Activated CD8-positive, alpha-beta memory T cell treated with anti-CD3 and anti-CD28 coated beads, Interleukin-2, amount 50 U/mL, for 24 hours (primary cell): ENCODE data around the gene WASHC4.
A peak's percentile ranks its signal among the peaks of the same experiment; 100 is the strongest.

Source experiments
- DNase-seq: peaks from one replicate; pipeline ENCODE4 v3.0.0-alpha.2; 2020; ENCODE audit errors: extremely low read depth

Gene WASHC4, protein sequence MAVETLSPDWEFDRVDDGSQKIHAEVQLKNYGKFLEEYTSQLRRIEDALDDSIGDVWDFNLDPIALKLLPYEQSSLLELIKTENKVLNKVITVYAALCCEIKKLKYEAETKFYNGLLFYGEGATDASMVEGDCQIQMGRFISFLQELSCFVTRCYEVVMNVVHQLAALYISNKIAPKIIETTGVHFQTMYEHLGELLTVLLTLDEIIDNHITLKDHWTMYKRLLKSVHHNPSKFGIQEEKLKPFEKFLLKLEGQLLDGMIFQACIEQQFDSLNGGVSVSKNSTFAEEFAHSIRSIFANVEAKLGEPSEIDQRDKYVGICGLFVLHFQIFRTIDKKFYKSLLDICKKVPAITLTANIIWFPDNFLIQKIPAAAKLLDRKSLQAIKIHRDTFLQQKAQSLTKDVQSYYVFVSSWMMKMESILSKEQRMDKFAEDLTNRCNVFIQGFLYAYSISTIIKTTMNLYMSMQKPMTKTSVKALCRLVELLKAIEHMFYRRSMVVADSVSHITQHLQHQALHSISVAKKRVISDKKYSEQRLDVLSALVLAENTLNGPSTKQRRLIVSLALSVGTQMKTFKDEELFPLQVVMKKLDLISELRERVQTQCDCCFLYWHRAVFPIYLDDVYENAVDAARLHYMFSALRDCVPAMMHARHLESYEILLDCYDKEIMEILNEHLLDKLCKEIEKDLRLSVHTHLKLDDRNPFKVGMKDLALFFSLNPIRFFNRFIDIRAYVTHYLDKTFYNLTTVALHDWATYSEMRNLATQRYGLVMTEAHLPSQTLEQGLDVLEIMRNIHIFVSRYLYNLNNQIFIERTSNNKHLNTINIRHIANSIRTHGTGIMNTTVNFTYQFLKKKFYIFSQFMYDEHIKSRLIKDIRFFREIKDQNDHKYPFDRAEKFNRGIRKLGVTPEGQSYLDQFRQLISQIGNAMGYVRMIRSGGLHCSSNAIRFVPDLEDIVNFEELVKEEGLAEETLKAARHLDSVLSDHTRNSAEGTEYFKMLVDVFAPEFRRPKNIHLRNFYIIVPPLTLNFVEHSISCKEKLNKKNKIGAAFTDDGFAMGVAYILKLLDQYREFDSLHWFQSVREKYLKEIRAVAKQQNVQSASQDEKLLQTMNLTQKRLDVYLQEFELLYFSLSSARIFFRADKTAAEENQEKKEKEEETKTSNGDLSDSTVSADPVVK

DNA sequence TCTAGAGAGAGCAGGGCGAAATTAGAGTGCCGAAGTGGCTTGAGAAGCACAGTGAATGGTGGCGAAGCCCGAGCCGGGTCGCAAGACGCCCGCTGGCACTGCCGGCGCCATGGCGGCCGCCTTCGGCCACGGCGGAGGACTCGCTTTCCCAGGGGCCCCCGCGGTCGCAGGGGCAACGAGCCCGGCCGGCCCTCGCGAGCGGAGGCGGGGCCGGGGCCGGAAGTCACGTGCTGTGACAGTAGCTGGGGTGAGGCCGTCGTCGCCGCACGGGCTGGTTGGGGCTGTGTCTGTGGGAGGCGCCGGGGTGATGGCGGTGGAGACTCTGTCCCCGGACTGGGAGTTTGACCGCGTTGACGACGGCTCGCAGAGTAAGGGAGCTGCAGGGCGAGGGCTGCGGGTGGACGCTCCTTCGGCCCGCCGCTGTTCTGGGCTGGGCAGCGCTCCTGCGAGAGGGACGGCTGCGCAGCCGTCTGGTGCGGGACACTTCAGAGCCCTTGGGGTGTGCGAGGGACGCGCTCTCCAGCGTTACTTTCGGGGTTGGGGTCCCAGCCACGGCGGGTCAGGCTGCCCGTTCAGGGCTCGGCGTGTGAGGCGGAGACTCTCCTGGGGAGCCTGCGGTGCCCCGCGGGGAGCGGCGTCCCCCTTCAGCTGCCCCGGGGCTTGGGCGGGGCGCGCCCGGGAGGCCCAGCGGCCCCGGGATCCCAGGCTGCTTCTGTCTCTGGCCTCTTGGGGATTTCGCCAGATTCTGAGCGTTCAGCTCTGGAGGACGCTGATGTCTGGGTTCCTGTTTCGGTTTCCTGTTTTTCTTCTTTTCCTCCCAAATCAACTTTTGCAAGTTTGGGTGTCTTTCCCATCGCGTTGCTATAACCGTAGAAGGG is at the start of gene WASHC4:
Gene WASHC4 (plus strand): TSS at position 238 of the 878 bp plus-strand sequence. CDS start 70 bp downstream, at position 308.
- peak; percentile 84 for DNase-seq

DNA sequence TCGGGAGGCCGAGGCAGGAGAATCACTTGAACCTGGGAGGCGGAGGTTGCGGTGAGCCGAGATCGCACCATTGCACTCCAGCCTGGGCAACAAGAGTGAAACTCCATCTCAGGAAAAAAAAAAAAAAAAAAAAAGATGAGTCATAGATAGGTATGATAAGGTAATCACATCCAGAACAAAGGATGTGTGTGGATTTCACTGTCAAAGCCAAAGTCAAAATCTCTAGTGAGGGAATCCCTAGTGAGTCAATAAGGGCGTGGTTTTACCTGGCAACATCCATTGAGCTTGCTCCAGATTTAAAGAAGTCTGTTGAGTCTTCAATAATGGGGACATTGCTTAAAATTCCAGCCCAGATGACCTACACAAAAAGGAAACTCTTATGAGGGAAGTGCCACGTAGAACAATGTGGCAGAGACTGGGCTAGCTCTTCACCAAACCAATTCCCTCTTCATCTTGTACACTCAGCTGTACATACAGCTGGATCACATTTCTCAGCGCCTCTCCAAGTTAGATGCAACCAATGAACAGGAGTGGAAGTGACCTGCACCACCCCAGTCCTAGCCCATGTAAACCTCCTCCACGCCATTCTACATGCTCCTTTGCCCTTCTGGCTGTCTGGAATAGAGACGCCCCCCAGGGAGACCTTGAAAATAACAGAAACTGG is 46.7 kb upstream of the WASHC4 start:
- DNase-seq: no peak

DNA sequence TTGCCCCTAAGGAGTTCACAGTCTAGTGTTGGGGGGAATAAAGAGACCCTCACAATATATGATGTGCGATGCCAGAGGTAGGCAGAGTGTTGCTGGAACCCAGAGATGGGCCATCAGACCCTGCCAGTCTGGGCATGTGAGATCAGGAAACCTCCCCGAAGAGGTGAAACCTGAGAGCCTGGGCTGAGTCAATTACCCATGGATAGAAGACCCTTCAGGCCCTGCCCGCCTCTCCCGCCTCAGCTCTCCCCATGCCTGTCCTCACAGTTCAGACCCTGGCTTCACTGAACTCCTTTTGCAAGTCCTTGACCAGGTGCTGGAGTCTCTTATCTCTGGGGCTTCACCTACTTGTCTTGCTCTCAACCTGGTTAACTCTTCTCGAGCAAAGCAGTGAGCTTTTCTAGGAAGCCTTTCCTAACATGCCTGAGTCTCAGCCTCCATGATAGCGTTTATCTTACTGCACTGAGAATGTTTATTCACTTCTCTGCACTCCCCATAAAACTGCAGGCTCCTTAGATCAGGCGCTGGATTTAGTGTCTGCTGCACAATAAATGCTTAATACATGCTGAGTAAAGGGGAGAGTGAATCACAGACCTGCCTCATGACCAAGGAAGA is 42.9 kb upstream of the WASHC4 start:
- DNase-seq: no peak

DNA sequence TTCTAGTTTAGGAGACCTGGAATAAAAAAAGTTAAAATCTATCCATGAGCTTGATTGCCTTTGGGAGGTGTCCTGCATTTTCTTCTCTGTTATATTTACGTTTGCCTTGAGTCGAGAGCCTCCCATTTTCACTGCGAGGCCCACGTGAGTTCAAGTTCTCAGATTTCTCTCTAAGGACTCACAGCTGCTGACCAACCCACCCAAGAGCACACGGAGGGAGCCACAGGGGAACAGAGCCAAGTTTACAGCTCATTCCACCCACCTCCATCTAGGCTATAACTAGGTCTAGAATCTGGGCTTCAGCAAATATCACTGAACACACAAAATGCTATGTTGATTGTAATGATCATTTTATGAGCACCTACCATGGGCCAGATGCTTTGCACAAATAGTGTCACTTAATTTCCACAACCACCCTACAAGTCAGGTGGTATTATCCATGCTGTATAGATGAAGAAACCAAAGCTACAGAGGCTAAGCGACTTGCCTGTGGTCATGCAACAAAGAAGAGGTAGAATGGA is 40.0 kb upstream of the WASHC4 start:
- no peak for DNase-seq

DNA sequence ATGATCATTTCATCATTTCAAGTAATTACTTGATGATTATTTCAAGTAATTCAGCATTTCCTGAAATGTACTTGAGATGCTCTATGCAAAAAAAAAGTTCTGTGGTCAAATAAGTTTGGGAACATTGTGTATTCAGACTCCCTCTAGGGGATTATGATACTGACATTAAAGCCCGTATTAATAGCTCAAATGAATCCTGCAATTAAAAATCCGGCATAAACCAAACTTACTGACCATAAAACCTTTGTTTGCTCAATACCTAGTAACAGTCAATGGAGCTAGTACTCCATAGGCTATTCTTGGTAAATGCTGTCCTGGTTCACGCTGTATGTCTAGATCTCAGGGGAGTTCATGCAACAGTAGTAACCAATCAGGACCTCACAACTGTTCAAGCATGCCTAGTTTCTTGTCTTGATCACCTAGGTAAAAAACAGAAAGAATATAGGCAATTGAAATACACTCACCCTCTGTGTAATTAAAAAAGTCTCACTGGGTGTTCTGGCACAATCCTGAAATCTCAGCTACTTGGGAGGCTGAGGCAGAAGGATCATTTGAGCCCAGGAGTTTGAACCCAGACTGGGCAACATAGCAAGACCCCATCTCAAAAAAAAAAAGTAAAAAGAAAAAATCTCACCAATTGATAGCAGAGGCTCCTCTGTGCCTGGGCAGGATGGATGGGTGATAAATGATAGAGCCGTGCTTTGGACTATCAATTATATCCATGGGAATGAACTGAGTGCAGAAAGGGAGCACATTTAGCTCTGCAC is 37.4 kb upstream of the WASHC4 start:
- DNase-seq: no peak

DNA sequence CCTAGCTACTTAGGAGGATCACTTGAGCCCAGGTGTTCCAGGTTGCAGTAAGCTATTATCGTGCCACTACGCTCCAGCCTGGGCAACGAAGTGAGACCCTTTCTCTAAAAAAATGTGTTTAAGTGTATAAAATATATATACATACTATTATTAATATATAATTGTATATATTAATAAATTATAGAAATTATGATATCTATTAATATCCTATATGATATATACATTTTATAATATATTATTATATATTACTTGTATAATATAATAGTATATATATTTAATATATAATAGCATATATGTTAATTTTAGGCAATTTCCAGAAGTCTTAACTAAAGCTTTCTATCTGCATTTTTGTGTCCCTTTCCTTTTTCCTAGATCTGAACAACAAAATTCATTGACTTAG is 35.5 kb upstream of the WASHC4 start:
- DNase-seq: no peak

DNA sequence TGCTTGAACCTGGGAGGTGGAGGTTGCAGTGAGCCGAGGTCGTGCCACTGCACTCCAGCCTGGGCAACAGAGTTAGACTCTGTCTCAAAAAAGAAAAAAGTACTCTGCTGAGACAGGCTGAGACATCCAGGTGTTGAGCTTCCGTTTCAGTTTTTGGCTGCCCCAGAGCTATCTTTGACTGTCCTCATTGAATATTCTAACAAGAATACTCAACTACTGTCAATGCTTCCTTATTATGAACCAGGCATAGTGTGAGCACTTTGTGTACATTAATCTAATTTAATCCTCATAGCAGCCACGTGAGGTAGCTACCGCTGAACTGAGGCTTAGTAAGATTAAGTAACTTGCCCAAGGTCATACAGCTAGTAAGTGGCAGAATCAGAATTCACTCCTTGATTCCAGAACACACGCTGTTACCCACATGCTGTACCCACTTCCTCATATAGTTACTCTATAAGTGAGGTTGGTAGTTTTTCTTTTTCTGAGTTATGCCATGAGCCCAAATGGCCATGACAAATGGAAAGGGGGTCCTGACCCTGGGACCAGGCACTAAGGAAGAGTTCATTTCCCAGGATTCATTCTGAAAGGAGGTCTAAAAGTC is 34.5 kb upstream of the WASHC4 start:
- no peak for DNase-seq

DNA sequence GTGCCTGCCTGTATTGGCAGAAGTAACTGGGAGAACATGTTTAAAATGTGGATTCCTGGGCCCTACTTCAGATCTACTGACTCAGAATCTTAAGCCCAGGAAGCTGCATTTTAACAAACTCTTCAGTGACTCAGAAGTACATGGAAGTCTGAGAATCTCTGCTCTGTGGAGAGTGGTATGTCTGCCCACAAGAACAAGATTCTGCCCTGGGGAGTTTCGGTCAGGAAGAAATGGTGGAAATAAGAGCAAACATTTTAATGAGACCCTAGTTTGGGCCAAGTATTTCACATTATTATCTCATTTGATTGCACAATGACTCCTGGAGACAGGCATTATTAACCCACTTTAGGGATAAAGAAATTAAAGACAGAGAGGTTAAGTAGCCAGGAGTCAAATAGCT is 31.4 kb upstream of the WASHC4 start:
- no peak for DNase-seq

DNA sequence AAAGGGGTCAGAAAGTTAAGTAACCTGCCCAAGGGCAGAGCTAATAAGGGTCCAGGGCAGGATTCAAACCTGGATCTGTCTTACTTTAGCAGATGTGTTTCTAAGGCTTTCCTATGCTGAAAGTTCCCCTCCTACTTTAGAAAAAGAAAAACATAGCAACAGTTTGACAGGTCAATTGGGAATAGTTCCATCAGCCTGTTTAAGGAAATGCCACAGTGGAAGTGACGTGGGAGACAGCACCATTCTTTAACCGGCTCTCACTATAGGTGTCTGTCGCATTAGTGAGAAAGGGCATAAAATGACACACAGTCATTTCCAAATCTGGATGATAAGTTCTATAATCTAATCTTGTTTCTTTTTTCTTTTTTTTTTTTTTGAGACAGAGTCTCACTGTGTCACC is 30.6 kb upstream of the WASHC4 start:
- no peak for DNase-seq

DNA sequence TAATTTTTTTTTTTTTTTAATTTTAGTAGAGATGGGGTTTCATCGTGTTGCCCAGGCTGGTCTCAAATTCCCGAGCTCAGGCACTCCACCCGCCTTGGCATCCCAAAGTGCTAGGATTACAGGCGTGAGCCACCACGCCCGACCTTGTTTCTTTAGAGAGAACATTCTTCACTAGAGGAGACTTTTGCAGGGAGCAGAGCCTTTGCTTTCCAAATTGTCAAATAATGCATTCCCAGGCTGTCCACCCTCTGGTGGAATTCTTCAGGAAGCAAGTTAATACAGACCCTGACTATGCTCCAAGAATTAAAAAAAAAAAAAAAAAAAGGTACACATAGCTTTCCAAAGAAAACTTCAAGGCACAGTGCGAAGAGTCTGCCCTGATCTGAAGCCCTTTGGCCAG is 30.1 kb upstream of the WASHC4 start:
- DNase-seq: no peak

DNA sequence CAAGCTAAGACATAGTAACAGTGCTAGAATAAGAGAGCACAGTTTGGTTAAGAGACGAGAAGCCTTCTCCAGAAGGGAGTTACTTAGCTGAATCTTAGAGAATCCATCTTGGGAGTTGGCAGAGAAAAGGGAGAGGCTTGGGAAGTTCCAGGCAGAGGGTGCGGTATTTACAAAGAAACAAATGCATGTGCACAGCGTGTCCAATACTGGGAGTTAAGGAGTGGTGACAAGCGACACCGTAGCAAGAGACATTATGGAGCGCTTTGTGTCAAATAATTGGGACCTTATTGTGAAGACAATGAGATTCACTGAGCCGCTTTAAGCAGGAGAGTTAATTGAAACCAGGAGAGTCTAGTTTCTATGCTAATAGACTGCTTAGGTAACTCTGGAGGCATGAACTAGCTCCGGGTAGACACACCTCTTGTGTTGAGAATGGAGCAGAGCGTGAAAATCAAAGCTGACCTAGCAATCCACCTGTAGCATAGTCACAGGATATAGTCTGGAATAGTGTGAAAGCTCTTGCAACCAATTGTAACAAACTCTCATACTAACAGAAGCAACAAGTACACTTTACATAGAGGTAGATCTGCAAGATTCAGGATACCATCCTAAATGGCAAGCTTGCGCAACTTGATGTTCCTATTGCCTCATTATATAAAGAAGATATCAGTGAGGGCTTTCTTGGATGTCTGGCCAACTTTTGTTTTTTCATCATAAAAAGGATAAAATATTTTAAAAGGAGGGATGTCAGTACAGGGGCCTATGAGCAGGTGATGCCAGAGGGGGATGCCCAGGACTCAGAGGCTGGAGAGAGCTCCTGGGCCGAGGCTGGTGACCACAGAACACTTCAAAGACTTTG is 28.6 kb upstream of the WASHC4 start:
- DNase-seq: no peak

DNA sequence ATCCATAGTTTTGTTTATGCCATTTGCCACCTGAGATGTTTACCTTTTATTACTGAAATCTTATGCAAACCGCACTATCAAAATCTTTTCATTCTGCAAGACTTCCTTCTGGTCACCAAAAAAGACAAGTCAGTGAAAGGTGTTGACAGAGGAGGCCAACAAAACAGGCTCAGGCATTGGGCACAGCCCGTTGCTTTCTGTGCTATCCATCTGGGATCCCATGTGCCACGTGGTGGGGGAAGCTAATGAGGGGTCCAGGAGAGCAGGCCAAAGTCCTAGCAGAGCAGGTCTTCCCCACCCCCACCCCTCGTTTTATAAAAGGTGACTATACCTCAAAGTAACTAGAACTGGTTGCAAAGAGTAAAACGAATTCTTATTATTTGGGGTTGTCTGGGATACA is 24.5 kb upstream of the WASHC4 start:
- DNase-seq: no peak

DNA sequence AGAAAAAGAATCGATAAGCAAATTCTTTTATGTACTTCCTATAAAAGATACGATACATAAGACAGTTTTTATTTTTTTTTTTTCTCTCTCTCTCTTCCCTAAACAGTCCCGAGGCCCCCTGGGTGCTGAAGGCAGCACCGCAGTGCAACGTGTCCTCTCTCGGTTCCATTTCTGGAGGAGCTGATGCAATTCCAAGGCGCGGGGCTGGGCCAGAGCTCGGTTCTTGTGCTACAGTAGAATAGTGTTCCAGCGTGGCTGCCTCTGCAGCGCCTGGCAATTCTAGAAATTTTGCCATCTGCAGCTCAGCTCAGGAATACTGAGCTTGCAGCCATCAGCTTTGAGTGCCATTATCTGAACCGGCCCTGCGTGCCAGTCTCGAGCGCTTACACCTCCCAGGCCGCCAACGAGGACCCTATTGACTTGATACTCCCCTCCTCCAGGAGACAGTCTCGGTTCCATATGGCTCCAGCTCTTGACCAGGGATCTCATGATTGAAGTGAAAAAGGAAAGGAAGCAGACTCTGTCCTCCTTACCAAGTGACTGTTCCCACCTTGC is 23.9 kb upstream of the WASHC4 start:
- DNase-seq: no peak

DNA sequence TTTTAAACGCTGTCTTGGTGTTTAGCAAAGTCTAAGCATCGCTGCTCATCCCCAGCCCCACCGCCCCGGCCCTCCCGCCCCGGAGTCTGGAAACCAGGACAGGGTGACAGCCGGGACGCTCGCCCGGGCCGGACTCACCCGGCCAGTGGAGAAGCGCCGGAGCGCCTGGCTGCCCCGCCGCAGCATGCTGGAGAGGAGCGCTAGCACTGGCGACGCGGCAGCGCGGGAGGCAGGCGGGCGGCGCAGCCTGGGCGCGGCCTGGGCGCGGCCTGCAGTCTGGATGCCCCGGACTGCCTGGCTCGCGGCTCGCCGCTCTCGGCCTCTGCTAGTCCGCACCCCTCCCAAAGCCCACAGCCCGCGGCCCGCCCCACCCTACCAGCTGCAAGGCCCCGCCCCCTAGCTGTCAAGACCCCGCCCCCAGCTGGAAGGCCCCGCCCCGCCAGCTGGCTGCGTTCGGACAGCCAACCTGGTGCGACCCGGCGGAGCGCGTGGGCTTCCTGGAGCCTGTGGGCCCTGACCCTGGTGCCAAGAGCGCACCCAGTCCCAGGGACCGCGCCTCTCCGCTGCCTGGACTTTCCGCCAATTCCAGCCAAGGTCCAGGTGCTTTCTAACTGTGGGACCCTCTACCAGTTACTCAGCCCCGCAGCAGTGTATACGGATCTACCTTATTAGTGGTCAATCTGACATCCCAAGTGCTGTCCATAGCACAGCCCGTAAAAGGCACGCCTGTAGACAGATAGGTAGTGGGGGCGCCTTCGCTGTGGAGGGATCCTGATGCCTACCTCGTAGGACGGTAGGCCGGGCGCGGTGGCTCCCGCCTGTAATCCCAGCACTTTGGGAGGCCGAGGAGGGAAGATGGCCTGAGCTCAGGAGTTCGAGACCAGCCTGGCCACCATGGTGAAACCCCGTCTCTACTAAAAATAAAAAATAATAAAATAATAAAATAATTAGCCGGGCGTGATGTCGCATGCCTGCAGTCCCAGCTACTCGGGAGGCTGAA is 23.0 kb upstream of the WASHC4 start, which contains the start of gene ALDH1L2:
Gene ALDH1L2 (minus strand): TSS at position 208 of the 1,000 bp plus-strand sequence. CDS start 22 bp downstream, at position 186.
- DNase-seq: no peak

DNA sequence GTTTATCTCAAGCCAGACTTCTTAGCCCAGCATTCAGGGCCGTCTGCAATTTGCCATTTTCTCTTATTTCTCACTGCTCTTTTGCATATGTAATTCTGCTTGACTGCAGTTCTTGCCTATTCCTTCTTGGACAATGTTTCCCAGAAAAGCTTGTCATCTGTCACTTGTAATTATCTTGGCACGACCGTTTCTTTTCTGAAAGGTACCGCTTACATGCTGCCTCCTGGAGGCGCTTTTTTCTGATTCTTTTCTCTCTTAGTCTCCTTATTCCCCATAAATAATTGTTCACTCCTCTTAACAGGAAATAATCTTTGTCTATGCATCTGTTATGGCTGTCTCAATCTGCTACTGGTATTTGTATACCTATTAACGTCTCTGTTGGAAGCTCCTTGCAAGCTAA is 22.0 kb upstream of the WASHC4 start:
- no peak for DNase-seq

DNA sequence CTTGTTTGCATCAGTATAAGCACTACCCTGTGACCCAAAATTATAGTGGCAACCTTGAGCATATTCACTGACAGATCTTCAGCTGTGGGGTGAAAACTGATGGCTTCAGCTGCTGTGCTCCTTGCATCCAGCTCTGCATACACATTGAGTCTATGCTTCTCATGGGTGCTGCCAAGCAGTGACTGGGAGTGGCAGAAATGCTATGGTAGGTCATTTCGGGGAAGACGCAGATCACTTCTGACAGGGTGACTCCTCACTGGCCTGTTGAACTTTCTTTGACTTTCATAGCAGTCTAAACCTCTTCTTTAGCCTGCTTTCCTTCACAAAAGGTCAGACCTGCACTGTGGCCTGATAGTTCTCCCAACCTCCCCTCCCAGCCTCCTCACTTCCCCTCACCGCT is 17.7 kb upstream of the WASHC4 start:
- DNase-seq: no peak
